Aorta (tissue), 5 donors: ENCODE measurements around the gene MTAP. TPM values are rescaled to one million over a fixed set of nuclear protein-coding genes. Genes with fewer than 3 reads are reported as not detected.
"Not testable (repeated sequence)": the region's sequence is repeated elsewhere in the genome, so short reads cannot be mapped to it uniquely, and the experiment has no call there.

Experiments
- ATAC-seq: fragments of 200-7000 bp; cut with Tn5 transposase; one replicate; pipeline ENCODE4 v1.9.1; 2022; ENCODE audit warnings: moderate library complexity; ENCODE audit not compliant: low FRiP score
- DNase-seq, 2 donors: peaks; one replicate each; pipeline ENCODE4 v3.0.0-alpha.2; 2020
- H3K27ac ChIP-seq, 2 donors: one replicate each; pipeline ENCODE4 v1.5.1; 2013; ENCODE audit warnings: low read length in 2 of 2, mild to moderate bottlenecking in 2 of 2, moderate library complexity in 2 of 2, control low read depth in 1 of 2, inconsistent platforms in 1 of 2, low read depth in 1 of 2
- H3K27me3 ChIP-seq, 2 donors: one replicate each; pipeline ENCODE4 v1.6.1; 2013; ENCODE audit warnings: control low read depth in 1 of 2, low read length in 1 of 2, mild to moderate bottlenecking in 1 of 2, moderate library complexity in 1 of 2; ENCODE audit not compliant: insufficient read depth in 2 of 2, control insufficient read depth in 1 of 2
- H3K36me3 ChIP-seq, 2 donors: one replicate each; pipeline ENCODE4 v1.6.1; 2013; ENCODE audit warnings: control low read depth in 1 of 2, low read length in 1 of 2, mild to moderate bottlenecking in 1 of 2; ENCODE audit not compliant: insufficient read depth in 2 of 2, control insufficient read depth in 1 of 2
- H3K4me1 ChIP-seq, 2 donors: one replicate each; pipeline ENCODE4 v1.6.1; 2013; ENCODE audit warnings: low read length in 2 of 2, control low read depth in 1 of 2, mild to moderate bottlenecking in 1 of 2, moderate library complexity in 1 of 2; ENCODE audit not compliant: insufficient read depth in 2 of 2, control insufficient read depth in 1 of 2
- H3K4me3 ChIP-seq, 2 donors: one replicate each; pipeline ENCODE4 v1.5.1; 2013; ENCODE audit warnings: low read length in 2 of 2, control low read depth in 1 of 2, mild to moderate bottlenecking in 1 of 2
- H3K9me3 ChIP-seq: one replicate; pipeline ENCODE4 v1.6.1; 2013; ENCODE audit warnings: mild to moderate bottlenecking, low read length; ENCODE audit not compliant: control insufficient read depth
- WGBS, 2 donors: extraction: QIAGEN DNeasy Blood & Tissue Kit; methylation state at CpG; one replicate each; pipeline ENCODE4 v1.1.7; 2013; 5-methylcytosine and 5-hydroxymethylcytosine counted together
- intact Hi-C, 2 donors: fragments of 100-400 bp; cut with DNase I; formaldehyde crosslinking; loops; one replicate each; pipeline versions ENCODE4 v1.14.2 to v1.15.0; 2022
- polyA plus RNA-seq, 2 donors: library from polyadenylated mRNA; stranded (reverse); fragments of 200-250 nt; gene quantifications; one replicate each; pipeline ENCODE4 v1.2.3, GENCODE V29; 2013
- total RNA-seq, 2 donors: library from RNA; stranded (reverse); fragmentation: NEBNext Ultra II Directional; extraction: Animal tissue kit (Norgen Biotek cat#: 25700); gene quantifications; one replicate each; pipeline ENCODE4 v1.2.1, GENCODE V29; 2021
- donor health status: healthy with polysubstance abuse.
- donor health status: Bipolar disorder and iron deficiency.
- donor health status: DM: no; HTN: no; CAD: no.
- donor health status: DM: no; HTN: no; CAD: no.
- donor health status: DM: yes; HTN: yes; CAD: no.

The MTAP gene
- total and polyA plus RNA-seq, 4 donors: 4.0 to 41.1 (median 19.7) TPM

DNA sequence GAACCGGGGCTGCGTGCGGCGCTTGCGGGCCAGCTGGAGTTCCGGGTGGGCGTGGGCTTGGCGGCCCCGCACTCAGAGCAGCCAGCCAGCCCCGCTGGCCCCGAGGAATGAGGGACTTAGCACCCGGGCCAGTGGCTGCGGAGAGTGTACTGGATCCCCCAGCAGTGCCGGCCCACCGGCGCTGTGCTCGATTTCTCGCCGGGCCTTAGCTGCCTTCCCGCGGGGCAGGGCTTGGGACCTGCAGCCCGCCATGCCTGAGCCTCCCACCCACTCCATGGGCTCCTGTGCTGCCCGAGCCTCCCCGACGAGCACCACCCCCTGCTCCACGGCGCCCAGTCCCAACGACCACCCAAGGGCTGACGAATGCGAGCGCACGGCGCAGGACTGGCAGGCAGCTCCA, 156.8 kb downstream of the MTAP start:
- H3K4me3 ChIP-seq, H3K27me3 ChIP-seq, intact Hi-C loops, H3K9me3 ChIP-seq, H3K27ac ChIP-seq, H3K36me3 ChIP-seq, H3K4me1 ChIP-seq, DNase-seq, ATAC-seq: not testable (repeated sequence)
- WGBS, 2 donors: 86 to 94% methylated on average over 17 to 33 of the region's 33 CpGs

- Histone ChIP-seq H3K27ac (no peak overlapping the region), H3K36me3 (no peaks in the 10 kb centered on the region), H3K4me1 (no peaks in the 10 kb centered on the region), H3K4me3 (no peak overlapping the region), H3K27me3 (peaks cover 0 to 2% of the 10 kb centered on the region in 2 donors), H3K9me3 (peaks cover 3% of the 10 kb centered on the region)
- no peak for ATAC-seq
- no peak for DNase-seq
- intact Hi-C loops: no loop called here
- WGBS, 2 donors: 93 to 94% methylated on average over 2 of the region's 2 CpGs
Measured at GRCh38 chr9:21961569-21961968, 159.1 kb downstream of the MTAP start.

- ATAC-seq (no peak), DNase-seq (peak; percentile 51 to 71)
- intact Hi-C loops: no loop called here
- Histone ChIP-seq H3K4me3 (no peak overlapping the region), H3K4me1 (no peaks in the 10 kb centered on the region), H3K27me3 (peaks cover 0 to 2% of the 10 kb centered on the region in 2 donors), H3K36me3 (no peaks in the 10 kb centered on the region), H3K9me3 (peaks cover 3% of the 10 kb centered on the region), H3K27ac (no peak overlapping the region)
- 3 to 4% methylated on average over 24 to 29 of the region's 29 CpGs for WGBS, 2 donors
Measured at GRCh38 chr9:21964925-21965385, 162.5 kb downstream of the MTAP start.

DNA sequence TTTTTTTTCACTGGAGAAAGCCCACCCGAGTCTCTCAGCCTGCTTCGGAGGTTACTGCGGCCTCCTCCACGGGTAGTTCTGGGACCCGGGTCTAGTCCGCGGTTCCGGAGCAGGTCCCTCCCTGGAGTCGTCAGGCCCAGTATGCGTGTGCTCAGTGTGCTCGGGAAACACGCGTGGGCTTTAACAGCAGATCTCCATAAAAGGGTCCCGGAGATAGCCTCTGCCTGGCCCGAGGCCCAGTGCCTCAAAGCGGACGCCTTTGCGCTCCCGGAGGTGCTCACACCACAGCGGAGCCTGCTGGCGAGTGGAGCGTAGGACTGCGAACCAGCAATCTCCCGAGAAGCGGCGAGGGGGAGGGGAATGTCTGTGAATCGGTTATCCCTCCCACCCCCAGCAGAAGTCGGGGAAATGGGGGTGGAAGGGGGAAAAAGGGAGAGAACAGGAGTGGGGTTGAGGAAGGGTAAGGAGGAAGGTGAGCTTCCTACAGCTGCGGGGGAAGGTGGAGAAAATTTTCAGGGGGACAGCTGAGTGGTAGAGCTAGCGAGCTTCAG, 163.0 kb downstream of the MTAP start:
- WGBS, 2 donors: 2 to 3% methylated on average over 25 to 30 of the region's 30 CpGs
- no peaks in the 10 kb centered on the region for H3K36me3 ChIP-seq
- no peak overlapping the region for H3K4me3 ChIP-seq
- peaks cover 3% of the 10 kb centered on the region for H3K9me3 ChIP-seq
- DNase-seq (peak; percentile 71 to 74), ATAC-seq (peak; percentile 50)
- peaks cover 0 to 2% of the 10 kb centered on the region in 2 donors for H3K27me3 ChIP-seq
- intact Hi-C loops: no loop called here
- no peak overlapping the region for H3K27ac ChIP-seq
- H3K4me1 ChIP-seq: no peaks in the 10 kb centered on the region

- no peak for ATAC-seq
Measured at GRCh38 chr9:21966140-21966851, 163.9 kb downstream of the MTAP start.

GRCh38 chr9:21967169-21967568, 164.7 kb downstream of the MTAP start:
- H3K27ac ChIP-seq: no peak overlapping the region
- ATAC-seq (no peak), DNase-seq (peak in 1 of 2 donors; percentile 70)
- intact Hi-C loops: no loop called here
- peaks cover 3% of the 10 kb centered on the region for H3K9me3 ChIP-seq
- H3K36me3 ChIP-seq: no peaks in the 10 kb centered on the region
- WGBS, 2 donors: 19 to 25% methylated on average over 19 of the region's 19 CpGs
- H3K4me3 ChIP-seq: no peak overlapping the region
- H3K27me3 ChIP-seq: peaks cover 0 to 5% of the 10 kb centered on the region in 2 donors
- no peaks in the 10 kb centered on the region for H3K4me1 ChIP-seq

More at GRCh38 chr9:21966140-21966851, 163.9 kb downstream of the MTAP start:
- Histone ChIP-seq H3K27me3 (peaks cover 0 to 5% of the 10 kb centered on the region in 2 donors), H3K36me3 (no peaks in the 10 kb centered on the region), H3K27ac (no peak overlapping the region), H3K9me3 (peaks cover 3% of the 10 kb centered on the region), H3K4me1 (no peaks in the 10 kb centered on the region), H3K4me3 (no peak overlapping the region)
- intact Hi-C loops: no loop called here
- DNase-seq: peak in 1 of 2 donors; percentile 64
- WGBS, 2 donors: 22 to 26% methylated on average over 15 of the region's 15 CpGs

GRCh38 chr9:21967702-21968101, 165.3 kb downstream of the MTAP start:
- no peaks in the 10 kb centered on the region for H3K36me3 ChIP-seq
- H3K4me1 ChIP-seq: no peaks in the 10 kb centered on the region
- H3K27ac ChIP-seq: no peak overlapping the region
- peaks cover 3% of the 10 kb centered on the region for H3K9me3 ChIP-seq
- no peak overlapping the region for H3K4me3 ChIP-seq
- WGBS, 2 donors: 37 to 45% methylated on average over 10 of the region's 10 CpGs
- ATAC-seq (no peak), DNase-seq (no peak)
- peaks cover 0 to 5% of the 10 kb centered on the region in 2 donors for H3K27me3 ChIP-seq
- intact Hi-C loops: no loop called here

DNA sequence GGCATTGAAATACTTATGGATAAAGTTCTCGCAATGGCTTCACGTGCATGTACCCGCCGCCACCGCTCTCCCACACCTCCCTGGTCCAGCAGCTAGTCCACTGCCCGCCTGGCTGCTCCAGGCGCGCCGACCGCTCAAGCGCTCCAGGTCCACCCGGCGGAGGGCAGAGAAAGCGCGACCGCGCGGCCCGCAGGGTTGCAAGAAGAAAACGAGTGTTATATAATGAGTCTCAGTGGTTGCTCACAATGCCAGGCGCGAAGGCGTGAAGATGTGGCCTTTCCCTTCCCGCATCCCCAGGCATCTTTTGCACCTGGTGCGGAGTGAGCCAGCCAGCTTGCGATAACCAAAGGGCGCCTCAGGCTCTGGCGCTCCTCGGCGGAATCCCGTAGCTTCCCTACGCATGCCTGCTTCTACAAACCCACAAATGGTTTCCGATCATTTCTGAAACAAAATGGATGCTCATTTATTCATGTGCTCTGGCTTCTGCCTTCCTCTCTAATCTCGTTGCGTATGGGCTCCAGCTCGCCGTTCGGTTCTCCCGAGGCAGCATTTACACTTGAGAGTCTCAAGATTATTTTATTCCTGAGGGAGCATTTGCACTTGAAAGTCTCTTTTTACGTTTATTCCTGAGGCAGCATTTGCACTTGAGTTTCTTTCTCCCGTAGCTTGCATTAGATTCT, 166.0 kb downstream of the MTAP start:
- Histone ChIP-seq H3K27me3 (peaks cover 0 to 5% of the 10 kb centered on the region in 2 donors), H3K9me3 (peaks cover 3% of the 10 kb centered on the region), H3K36me3 (no peaks in the 10 kb centered on the region), H3K4me1 (no peaks in the 10 kb centered on the region), H3K4me3 (no peak overlapping the region), H3K27ac (no peak overlapping the region)
- ATAC-seq (no peak), DNase-seq (no peak)
- intact Hi-C loops: no loop called here
- 8 to 14% methylated on average over 41 of the region's 41 CpGs for WGBS, 2 donors
